GM20431 (cell line): ENCODE results near the gene AK1.

ENCODE experiments used
- in situ Hi-C: fragments of 300-500 bp; cut with MseI, MboI; formaldehyde crosslinking; loops from one replicate; pipeline ENCODE4 v1.15.0; 2020; ENCODE audit warnings: low sequenced_read_pairs; ENCODE audit not compliant: unreplicated experiment

The AK1 gene

DNA sequence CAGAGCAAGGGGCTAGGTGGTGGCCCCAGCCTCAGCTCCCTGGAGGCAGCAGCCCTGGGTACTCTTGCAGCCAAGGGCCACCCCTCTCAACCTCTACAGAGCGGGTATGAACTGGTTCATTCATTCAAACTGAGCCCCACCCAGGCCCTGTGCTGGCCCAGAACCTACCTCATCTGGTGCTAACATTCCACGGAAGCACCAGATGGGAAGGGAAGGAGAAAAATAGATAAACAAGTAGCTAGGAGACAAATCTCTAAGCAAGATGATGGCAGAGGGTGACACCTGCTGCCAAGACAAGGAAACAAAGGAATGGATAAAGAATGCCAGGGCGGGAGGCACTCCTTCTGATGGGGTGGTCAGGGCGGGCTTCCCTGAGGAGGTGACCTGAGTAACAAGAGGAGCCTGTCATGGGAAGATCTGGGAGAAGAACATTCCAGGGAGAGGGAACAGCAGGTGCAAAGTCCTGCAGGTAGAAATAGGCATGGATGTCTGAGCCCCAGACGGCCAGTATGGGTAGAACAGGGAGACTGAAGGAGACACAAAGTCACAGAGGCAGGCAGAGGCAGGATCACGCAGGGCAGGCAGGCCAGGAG lies 33.2 kb upstream of the AK1 start:
- in situ Hi-C loops = no loop called here

DNA sequence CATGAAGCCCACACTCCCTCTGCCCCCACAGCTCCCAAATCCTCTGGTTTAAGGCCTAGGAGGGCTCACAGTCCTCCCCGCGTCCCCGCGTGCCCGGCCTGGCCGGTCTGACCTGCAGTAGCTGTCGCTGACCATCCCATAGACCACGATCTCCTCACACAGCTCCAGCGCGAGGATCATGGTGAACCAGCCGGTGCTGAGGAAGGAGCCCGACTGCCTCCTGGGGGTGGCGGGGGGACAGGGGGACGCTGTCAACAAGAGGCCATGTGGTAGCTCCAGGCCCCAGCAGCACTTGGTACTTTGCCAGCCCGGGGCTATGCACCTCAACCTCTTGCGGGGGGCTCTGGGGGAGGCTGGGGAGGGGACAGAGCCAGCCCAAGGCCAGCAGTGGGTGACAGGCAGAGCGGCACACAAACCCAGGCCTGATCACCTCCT lies 32.4 kb upstream of the AK1 start:
- in situ Hi-C loops = no loop called here

DNA sequence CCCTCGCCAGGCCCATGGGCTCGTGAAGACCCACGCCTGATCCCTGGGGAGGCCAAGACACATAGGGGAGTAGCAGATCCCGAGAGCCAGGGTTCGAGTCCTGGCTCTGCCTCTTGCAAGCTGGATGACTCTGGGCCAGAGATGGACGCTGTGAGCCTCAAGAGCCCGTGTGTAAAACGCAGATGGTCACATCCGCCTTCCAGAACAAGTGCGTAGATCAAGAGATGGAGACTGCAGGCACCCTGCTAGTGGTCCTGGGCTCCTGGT lies 31.1 kb upstream of the AK1 start:
- in situ Hi-C loops = no loop called here

DNA sequence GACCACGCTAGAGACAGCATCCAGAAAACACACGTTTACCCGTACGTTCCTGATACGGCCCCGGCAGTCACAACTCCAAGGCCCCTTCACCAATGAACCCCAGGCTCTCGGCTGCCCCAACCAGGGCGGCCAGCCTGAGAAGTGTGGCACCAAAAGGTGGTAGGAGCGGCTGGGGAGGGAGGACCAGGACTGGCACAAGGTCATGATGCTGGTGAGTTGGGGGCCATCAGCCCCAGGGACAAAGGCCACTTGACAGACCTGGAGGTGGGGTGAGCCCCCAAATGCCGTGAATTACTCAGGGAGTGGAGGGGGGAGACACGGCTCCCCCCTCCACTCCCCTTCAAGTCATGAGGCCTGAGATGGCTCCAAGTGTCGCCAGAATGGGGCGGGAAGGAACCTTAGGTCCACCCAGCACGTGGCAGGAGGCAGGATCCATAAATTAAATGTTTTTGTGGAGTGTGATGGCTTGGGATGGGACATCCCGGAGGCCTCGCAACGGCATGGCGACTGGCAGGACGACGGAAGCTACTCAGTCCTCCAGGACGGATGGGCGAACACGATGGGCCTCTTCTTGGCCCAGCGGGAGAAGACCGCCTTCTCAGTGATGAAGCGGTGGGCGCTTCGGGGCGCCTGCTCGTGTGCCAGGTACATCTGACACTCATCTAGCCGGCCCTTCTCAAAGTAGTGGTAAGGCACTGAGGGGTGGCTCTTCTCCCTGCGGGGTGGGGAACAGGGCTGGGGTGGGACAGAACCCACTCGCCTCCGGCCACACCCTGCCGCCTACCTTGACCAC lies 30.6 kb upstream of the AK1 start:
- in situ Hi-C loops = no loop called here

DNA sequence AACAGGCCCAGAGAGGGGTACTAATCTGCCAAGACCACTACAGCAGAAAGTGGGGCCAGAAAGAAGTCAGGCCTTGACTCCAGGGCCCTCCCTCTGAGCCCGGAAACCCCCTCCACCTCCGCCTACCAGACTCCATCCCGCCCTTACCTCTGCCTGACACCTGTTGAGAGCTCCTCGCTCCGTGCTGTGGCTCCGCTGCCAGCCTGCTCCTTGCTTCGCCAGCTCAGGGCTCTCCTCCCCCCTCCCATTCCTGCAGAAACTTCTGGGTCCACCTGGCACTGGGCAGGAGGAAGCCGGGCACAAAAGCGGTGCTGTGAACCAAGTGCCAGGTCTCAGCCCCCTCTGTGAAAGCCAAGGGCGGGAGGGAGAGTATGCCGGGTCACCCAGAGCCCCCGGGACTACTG lies 28.3 kb upstream of the AK1 start:
- in situ Hi-C loops = no loop called here

DNA sequence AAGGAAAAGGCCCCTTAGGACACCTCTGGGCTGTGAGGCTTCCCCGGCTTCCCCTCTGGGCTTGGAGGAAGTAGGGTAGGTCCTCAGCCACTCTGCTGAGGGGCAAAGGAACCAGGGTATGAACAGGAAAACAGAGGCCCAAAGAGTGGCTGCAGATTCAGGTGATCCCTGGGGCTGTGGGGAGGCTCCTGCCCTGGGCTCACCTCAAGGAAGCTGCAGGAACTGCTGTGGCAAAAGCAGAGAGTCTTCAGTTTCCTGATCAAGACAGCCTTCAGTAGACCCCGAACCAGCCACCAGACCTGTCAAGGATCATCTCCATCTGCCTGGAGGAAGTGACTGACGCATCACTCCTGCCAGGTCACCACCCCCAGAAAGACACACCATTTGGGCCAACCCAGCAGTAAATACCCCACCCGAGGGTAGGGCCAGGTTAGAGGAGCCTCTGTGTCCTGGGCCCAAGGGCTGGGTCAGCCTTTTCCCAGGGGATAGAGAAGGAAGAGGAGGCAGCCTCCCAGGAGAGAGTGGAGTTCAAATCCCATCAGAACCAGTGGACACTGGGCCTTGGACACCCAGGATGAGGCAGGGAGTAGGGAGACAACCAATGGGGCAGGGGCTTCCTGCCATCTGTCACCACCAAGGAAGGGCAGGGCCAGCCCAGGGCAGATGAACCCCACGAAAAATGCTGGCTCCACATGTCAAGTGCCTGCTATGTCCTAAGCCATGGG lies 27.7 kb upstream of the AK1 start:
- in situ Hi-C loops = no loop called here

DNA sequence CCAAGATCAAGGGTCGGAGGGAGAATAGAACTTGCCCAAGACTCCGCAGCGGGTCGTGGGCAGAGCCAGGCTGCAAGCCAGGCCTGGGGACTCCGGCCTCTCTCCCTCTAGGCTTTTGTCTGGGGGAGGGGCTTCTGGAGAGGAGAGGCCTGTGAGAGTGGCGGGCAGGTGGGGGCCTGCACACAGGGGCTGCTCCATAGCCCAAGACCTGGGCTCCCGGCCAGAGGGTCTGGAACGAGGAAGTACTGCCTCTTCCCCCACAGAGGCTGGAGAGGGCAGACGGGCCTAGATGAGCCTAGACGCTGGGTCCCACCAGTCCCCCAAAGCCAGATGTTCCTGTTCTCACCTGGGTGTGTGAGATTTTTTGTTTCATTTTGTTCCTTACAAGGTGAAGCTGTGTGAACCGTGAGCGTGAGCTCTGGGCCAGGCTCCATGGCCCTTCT lies 27.1 kb upstream of the AK1 start:
- in situ Hi-C loops = no loop called here

DNA sequence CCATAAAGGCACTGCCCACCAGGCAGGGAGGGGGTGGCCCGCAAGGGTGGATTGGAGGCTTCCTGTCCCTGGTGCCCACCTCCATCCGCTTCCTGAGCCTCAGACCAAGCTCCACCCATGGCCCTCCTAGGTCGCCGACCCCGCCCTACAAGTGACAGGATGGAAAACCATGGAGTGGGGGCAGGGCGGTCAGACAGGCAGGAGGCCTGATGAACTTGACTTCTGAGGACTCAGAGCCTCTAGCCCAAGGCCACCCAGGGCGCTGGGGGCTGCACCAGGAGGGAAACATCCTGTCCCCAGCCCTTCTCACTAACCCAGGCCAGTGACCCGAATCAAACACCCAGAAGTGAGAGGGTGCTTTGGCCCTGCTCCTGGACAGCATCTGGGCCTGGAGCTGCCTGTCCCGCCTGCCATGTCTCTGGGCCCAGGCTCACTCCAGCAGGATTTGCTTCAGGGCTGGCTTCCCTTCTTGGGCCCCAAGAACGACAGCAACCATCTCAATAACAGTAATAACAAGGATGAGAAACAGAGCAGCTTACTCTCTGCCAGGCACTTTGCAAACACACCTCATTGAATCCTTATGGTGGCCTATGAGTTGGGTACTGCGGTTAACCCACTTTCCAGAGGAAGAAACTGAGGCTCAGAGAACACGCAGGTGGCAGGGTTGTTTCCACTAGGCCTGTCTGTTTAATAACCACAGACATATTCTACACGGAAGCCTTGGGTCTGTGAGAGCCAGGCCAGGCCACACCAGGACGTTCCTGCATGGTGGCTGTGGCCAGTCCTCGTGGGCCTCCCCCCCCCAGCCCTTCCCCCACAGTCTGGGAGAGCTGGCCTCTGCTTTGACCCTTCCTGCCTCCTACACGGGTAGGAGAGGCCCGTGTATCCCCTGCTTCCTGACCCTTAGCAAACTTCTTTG lies 26.3 kb upstream of the AK1 start:
- in situ Hi-C loops = no loop called here

DNA sequence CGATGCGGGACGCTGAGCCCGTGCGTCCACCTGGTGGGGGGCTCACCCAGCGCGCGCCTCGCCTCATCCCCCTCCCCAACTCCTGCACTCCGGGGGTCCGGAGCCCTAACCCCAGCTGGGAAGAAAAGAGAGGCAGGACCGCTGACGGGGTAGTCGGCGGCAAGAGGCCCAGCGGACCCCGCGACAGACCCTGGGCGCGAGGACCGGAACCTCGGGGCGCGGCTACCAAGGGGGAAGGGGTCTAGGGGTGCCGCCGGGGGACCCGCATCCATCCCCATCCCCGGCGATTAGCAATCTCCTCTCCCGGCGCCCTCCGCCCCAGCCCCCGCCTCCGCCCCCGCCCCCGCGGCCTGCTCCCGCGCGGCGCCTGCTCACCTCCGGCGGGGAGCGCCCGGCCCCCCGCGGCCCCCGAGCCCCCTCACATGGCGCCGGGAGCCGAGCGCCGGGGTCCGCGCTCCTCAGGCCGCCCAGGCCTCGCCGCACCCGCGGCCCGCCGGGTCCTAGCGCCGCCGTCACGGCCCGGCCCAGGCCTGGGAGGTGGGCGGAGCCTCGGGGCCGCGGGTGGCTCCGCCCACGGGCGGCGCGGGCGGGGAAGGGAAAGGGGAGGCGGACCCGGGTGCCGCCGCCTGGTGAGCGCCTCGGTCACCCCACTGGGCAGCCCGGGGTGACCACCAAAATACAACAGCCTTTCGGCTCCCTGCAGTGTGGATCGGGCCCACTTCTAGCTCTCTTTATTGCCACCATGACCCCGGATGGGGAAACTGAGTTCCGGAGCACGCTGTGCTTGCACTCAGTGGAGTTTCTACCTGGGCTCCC lies 21.9 kb upstream of the AK1 start, which contains the start of gene ST6GALNAC6:
TSS of gene ST6GALNAC6 (minus strand) at position 476 of the 816 bp plus-strand sequence. CDS start 1,622 bp downstream, outside the sequence.
- in situ Hi-C loops = no loop called here

DNA sequence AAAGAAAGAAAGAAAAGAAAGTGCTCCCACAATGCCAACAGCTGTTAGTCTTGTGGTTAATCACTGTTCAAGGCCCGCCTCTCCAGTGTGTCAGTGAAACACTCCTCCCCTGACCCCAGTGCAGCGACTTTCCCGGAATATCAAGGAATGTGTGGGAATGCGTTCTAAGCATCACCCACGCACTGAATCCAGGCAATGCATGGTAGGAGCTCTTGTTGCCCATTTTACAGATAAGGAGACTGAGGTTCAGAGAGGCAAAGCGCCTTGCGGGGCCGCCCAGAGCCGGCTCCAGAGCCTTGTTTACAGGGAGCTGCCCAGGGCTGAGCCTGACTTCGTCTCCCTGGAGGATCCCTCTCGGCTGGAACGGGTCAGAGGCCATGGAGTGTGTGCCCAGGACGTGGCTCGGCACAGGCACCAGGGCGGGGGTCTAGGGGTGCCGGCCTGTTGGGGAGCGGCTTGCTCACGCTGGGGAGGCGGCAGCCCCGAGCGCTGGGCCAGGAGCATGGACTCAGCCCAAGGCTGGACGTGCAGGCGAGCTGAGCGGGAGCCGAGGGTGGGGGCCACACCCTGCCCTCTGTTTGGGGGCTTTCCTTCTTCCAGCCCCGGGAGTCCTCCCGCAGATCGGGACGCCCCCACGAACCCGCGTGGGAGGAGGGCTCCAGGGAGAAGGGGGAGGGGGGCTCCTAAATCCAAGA lies 21.1 kb upstream of the AK1 start:
- in situ Hi-C loops = no loop called here

DNA sequence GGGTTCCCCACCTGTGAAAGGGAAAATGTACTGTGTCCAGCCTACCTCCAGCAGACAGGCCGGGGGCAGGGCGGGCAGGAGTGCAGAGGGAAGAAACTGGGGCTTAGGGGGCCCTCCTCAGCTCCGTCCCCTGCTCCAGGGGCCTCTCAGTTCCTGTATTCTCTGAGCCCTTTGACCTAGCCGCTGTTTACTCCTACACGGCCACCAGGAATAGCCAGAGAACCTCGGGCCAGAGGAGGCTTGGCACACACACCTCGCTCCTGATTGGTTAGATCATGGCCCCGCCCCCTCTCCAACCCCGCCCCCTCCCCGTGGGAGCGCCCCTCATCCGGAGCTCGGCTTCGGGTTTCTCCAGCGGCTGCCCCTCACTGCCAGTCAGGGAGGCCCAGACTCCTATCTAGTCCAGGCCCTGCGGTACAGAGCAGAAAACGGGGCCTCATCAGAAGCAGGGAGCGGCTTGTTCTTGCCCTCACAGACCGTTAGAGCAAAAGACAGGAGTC lies 19.8 kb upstream of the AK1 start:
- in situ Hi-C loops = no loop called here

DNA sequence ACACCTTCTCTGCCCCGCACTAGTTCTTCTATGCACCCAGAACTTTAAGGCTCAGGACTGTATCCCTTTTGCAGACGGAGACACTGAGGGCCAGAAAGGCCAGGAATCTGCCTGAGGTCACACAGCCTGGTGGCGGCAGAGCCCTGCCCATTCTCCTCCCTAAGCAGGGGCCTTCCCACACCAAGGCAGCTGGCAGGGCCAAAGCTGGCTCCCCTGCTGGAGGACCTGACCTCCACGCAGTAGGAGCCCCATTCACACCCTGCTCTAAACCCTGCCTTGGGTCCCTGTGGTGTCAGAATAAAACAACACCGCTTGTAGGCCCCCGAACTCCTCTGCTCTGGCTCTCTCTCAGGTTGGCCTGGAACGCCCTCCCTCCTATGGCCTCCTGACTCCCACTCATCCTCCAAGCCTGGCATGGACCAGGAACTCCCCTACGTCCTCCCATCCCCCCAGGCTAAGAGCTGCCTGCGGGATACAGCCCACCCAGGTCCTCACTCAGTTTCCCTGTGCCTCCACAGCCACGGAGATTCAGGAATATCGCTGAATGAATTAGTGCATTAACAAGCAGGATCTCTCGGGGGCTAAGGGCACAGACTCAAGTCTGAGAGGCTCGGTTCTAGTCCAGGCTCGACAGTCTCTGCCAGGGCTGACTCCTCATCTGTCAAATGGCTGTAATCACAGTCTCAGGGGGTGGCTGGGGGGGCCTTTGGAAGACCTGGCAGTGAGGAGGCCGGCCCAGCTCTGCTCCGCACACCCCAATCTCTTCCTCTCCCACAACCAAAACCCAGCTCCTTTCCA lies 19.1 kb upstream of the AK1 start:
- in situ Hi-C loops = no loop called here

DNA sequence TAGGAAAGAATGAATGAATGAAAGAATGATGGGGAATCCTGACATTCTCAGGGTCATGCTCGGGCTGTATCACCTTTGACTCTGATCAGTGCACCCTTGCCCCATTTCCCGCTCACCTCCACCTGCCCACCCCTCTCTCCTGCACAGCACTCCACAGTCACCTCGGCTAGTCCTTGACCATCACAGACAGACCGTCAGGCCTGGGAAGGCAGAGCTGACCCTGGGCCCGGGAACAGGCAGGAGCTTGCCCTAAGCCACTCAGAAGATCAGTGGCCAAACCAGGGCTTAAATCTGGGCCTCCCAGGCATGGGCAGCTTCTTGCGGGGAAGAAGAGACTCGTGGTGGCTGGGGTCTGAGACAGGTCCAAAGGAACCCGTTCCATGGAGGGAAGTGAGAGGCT lies 18.3 kb upstream of the AK1 start:
- in situ Hi-C loops = no loop called here

DNA sequence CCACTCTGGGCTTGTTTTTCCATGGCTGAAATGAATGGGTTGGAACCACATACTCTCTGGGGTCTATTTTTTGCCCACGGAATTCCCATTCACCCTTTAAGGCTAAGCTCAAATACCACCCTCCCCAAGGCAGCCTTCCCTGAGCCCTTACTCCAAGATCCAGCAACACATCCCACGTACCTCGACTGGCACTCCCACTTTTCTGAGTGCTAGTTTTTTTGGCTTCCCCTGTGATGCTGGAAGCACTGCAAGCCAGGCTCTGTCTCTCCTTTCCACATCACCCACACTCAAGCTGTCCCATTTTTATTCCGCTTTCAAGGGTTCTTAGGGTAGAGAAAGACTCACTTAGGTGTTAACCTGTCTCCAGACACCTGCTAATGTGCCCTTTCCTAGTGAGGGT lies 15.9 kb upstream of the AK1 start:
- in situ Hi-C loops = no loop called here

DNA sequence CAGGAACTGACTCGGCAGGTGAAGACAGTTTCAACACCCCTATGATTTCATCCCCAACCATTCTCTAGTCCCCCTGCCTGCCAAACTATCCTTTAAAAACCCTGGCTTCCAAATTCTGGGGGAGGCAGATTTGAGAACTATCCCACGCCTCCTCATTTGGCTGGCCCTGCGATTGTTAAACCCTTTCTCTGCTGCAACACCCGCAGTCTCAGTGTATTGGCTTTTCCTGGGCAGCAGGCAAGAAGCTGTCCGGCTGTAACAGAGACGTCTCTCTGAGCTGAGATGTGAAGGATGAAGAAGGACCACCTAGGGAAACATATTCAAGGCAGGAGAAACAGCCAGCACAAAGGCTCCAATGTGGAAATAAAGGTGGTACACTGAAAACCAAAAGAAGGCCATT lies 15.4 kb upstream of the AK1 start:
- in situ Hi-C loops = no loop called here

DNA sequence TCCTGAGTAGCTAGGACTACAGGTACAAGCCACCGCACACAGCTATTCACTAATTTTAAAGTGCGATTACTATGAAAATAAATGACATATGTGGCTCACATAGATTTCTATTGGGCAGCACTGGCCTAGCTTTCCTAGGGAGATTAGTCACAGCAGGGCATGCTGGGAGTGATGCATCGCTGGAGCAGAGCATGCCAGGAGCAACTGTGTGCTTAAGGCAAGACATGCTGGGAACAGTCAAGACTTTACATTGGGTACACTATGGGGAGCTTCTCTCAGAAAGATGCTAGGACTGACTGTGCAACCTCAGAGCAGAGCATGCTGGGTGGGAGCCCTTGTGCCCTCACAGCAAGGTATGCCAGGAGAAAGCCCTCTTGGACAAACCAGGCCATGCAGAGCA lies 12.6 kb upstream of the AK1 start:
- in situ Hi-C loops = no loop called here

DNA sequence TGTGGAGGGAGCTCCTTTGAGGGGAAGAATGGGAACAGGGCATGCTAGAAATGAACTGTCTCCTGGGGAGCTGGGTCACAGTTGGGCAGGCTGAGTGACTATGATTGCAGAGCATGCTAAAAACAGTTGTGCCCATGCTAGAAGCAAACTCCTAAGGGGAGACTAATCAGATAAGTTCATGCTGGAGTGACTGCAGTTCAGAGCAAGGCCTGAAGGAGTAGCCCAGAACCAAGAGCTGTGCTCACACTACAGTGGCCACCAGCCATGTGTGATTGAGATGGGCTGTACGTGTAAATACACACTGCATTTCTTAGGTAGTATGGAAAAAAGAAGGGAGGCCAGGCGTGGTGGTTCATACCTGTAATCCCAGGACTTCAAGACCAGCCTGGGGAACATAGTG lies 10.3 kb upstream of the AK1 start:
- in situ Hi-C loops = no loop called here

DNA sequence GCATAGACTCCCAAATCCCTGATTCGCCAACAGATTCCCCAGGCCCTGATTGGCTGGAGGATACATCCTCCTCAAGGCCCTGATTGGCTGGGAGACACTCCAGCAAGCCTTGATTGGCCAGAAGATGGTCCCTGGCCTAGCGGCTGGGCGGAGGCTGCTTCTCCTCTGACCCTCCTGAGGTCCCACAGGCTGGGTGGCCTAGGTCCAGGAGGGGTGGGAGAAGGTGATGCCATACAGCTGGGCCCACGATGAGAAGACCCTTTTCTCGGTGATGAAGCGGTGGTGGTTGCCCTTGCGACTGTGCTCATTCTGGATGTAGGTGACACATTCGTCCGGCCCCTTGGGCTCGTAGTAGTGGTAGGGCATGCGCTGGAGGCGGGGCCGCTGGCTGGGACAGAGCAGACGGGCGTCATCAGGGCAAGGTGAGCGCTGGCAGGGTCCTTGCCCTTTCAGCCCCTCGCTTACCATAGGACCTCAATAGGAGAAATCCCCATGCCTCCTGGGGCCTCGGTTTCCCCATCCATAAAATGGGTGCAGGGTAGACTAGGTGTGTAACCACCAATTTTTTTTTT lies 9.0 kb upstream of the AK1 start:
- in situ Hi-C loops = no loop called here
